ENCODE data around the gene AOPEP. TPM values are rescaled to one million over a fixed set of nuclear protein-coding genes. Genes with fewer than 3 reads are reported as not detected.

The AOPEP gene
- total and polyA plus RNA-seq, 2 donors (not counting 1 experiment from before 2014, with no cell fraction given), result 66.1 to 94.1 TPM

DNA sequence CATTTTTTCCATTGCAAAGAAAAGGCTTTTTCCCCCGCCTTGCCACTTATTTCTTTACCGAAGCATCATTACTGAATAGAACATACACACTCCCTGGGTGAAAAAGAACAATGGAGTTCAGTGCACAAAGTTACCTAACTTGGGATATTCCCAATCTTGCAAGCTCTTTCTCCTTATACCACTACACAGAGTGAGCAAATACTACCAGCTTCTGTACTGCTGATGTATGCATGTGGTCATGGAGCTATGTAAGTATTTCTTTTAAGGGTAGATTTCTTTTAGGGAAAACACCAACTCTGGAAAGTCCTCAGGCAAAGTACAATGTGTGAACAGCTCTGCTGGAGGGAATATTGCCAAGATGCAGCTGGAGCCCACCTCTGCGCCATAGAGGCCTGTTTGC, 81.1 kb downstream of the AOPEP start:
- H3K4me1 ChIP-seq (ENCODE audit: control insufficient read depth, extremely low read depth, insufficient read depth, low read length), result peaks cover 9% of the 10 kb centered on the region
- H4K20me1 ChIP-seq (ENCODE audit: control insufficient read depth, extremely low read depth, insufficient read depth, low read length), result no peaks in the 10 kb centered on the region
- H3K4me2 ChIP-seq (ENCODE audit: extremely low read depth, insufficient read depth, low read length), result no peak overlapping the region
- no peak overlapping the region for H3K27ac ChIP-seq (ENCODE audit: insufficient read depth, low read length)
- H3K79me2 ChIP-seq (ENCODE audit: control insufficient read depth, insufficient read depth, low read length), result no peaks in the 10 kb centered on the region
- H3K36me3 ChIP-seq (ENCODE audit: control insufficient read depth, insufficient read depth, low read length), result no peaks in the 10 kb centered on the region
- no peak for DNase-seq (ENCODE audit: low read depth in 2 of 2)
- no peak overlapping the region for H2AFZ ChIP-seq (ENCODE audit: low read length)
- H3K4me3 ChIP-seq (replicated peaks in 1 of 4; ENCODE audit: control extremely low read depth in 1 of 4, insufficient read depth in 1 of 4, low read depth in 3 of 4, low read length in 4 of 4), result no peak overlapping the region
- no peaks in the 10 kb centered on the region for H3K27me3 ChIP-seq (ENCODE audit: control insufficient read depth, insufficient read depth, low read length)
- H3K9me3 ChIP-seq (ENCODE audit: control insufficient read depth, insufficient read depth, low read depth, low read length), result no peaks in the 10 kb centered on the region
- H3K9ac ChIP-seq (ENCODE audit: insufficient read depth, low read length), result no peak overlapping the region
- TF ChIP-seq, protein P1, sequence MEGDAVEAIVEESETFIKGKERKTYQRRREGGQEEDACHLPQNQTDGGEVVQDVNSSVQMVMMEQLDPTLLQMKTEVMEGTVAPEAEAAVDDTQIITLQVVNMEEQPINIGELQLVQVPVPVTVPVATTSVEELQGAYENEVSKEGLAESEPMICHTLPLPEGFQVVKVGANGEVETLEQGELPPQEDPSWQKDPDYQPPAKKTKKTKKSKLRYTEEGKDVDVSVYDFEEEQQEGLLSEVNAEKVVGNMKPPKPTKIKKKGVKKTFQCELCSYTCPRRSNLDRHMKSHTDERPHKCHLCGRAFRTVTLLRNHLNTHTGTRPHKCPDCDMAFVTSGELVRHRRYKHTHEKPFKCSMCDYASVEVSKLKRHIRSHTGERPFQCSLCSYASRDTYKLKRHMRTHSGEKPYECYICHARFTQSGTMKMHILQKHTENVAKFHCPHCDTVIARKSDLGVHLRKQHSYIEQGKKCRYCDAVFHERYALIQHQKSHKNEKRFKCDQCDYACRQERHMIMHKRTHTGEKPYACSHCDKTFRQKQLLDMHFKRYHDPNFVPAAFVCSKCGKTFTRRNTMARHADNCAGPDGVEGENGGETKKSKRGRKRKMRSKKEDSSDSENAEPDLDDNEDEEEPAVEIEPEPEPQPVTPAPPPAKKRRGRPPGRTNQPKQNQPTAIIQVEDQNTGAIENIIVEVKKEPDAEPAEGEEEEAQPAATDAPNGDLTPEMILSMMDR (conservative IDR thresholded peaks at IDR 0.05 in 1 of 2, IDR thresholded peaks at IDR 0.05 in 1 of 2; ENCODE audit: low read depth in 1 of 2, low read length in 2 of 2), result no peak
- no peak for TF ChIP-seq EZH2 (IDR thresholded peaks at IDR 0.05; ENCODE audit: low read length, missing control alignments)

DNA sequence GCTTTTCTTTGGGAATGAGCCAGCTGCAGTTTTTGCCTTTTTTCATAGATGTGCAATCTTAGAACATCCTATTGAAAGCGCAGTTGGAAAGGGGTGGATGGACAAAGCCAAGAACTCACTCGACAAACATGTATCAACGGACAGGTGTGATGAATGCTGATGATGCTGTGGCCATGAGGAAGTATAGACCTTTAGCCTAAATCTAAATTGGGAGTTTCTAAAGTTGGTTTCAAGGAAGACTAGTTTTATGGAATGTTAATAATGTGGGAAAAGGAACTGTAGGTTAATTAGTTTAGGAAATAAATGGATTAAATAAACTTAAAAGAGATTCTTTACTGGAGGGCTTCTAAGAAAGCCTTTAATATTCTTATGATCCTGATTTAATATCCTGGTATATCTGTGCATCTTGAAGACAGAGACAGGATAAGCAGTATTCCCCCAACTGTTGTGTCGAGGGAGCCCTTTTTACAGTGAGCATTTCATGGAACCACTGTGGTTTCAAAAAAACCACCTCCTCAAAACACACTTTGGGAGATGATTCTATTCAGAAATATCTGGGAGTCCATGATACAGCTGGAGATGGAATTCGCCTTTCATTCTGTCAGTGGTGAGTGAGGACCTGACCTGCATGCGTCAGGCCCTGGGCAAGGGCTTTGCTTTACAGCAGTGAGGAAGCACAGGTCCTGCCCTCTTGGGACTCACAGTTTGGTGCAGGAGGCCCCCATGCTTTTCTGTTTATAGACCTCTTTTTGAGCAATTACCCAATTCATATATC, 82.6 kb downstream of the AOPEP start:
- H3K4me2 ChIP-seq (ENCODE audit: extremely low read depth, insufficient read depth, low read length), result no peak overlapping the region
- H4K20me1 ChIP-seq (ENCODE audit: control insufficient read depth, extremely low read depth, insufficient read depth, low read length), result no peaks in the 10 kb centered on the region
- no peaks in the 10 kb centered on the region for H3K79me2 ChIP-seq (ENCODE audit: control insufficient read depth, insufficient read depth, low read length)

DNA sequence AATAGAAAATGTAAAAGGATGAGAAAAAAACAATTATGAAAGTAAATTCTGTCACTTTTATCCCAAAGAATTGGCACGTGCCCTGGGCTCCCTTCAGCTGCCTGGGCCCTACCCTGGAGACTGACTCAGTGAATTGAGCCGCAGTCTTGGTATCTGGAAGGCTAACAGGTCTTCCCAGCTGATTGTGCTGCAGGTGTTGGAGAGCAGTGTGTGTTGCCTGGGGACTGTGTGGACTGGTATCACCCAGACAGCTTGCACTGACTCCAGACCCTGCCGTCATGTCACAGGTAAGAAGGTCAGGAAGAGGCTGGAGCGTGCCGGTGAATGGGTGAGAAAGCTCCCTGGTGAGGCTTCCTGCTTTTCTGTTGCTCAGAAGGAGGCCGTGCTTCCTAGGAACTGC, 83.3 kb downstream of the AOPEP start:
- no peaks in the 10 kb centered on the region for H3K27me3 ChIP-seq (ENCODE audit: control insufficient read depth, insufficient read depth, low read length)
- H4K20me1 ChIP-seq (ENCODE audit: control insufficient read depth, extremely low read depth, insufficient read depth, low read length), result no peaks in the 10 kb centered on the region
- H2AFZ ChIP-seq (ENCODE audit: low read length), result no peak overlapping the region
- H3K79me2 ChIP-seq (ENCODE audit: control insufficient read depth, insufficient read depth, low read length), result no peaks in the 10 kb centered on the region
- H3K9me3 ChIP-seq (ENCODE audit: control insufficient read depth, insufficient read depth, low read depth, low read length), result no peaks in the 10 kb centered on the region
- H3K27ac ChIP-seq (ENCODE audit: insufficient read depth, low read length), result no peak overlapping the region
- peaks cover 12% of the 10 kb centered on the region for H3K4me1 ChIP-seq (ENCODE audit: control insufficient read depth, extremely low read depth, insufficient read depth, low read length)
- no peak overlapping the region for H3K4me3 ChIP-seq (replicated peaks in 1 of 4; ENCODE audit: control extremely low read depth in 1 of 4, insufficient read depth in 1 of 4, low read depth in 3 of 4, low read length in 4 of 4)
- H3K4me2 ChIP-seq (ENCODE audit: extremely low read depth, insufficient read depth, low read length), result no peak overlapping the region
- TF ChIP-seq, protein P1 (conservative IDR thresholded peaks at IDR 0.05 in 1 of 2, IDR thresholded peaks at IDR 0.05 in 1 of 2; ENCODE audit: low read depth in 1 of 2, low read length in 2 of 2), result no peak
- no peak for TF ChIP-seq EZH2 (IDR thresholded peaks at IDR 0.05; ENCODE audit: low read length, missing control alignments)
- H3K36me3 ChIP-seq (ENCODE audit: control insufficient read depth, insufficient read depth, low read length), result peaks cover 2% of the 10 kb centered on the region
- peak in 1 of 2 donors; percentile 59 for DNase-seq (ENCODE audit: low read depth in 2 of 2)
- H3K9ac ChIP-seq (ENCODE audit: insufficient read depth, low read length), result no peak overlapping the region

More for the DNA sequence above, 82.6 kb downstream of the AOPEP start:
- TF ChIP-seq EZH2 (IDR thresholded peaks at IDR 0.05; ENCODE audit: low read length, missing control alignments), result no peak
- TF ChIP-seq, protein P1 (conservative IDR thresholded peaks at IDR 0.05 in 1 of 2, IDR thresholded peaks at IDR 0.05 in 1 of 2; ENCODE audit: low read depth in 1 of 2, low read length in 2 of 2), result no peak
- no peak overlapping the region for H3K27ac ChIP-seq (ENCODE audit: insufficient read depth, low read length)
- no peak overlapping the region for H2AFZ ChIP-seq (ENCODE audit: low read length)
- no peaks in the 10 kb centered on the region for H3K9me3 ChIP-seq (ENCODE audit: control insufficient read depth, insufficient read depth, low read depth, low read length)
- no peak overlapping the region for H3K9ac ChIP-seq (ENCODE audit: insufficient read depth, low read length)
- H3K4me1 ChIP-seq (ENCODE audit: control insufficient read depth, extremely low read depth, insufficient read depth, low read length), result peaks cover 12% of the 10 kb centered on the region
- peaks cover 2% of the 10 kb centered on the region for H3K36me3 ChIP-seq (ENCODE audit: control insufficient read depth, insufficient read depth, low read length)
- DNase-seq (ENCODE audit: low read depth in 2 of 2), result peak in 1 of 2 donors; percentile 89
- H3K4me3 ChIP-seq (replicated peaks in 1 of 4; ENCODE audit: control extremely low read depth in 1 of 4, insufficient read depth in 1 of 4, low read depth in 3 of 4, low read length in 4 of 4), result no peak overlapping the region
- no peaks in the 10 kb centered on the region for H3K27me3 ChIP-seq (ENCODE audit: control insufficient read depth, insufficient read depth, low read length)
